H1 (cell line): ENCODE results near the gene CTSH. TPM values are rescaled to one million over a fixed set of nuclear protein-coding genes. Genes with fewer than 3 reads are reported as not detected.

Source experiments
- EP300 ChIP-seq, 2 experiments: IDR thresholded peaks; 1 replicate in 1 of 2; 2 replicates in 1 of 2; pipeline ENCODE4 v1.6.1; 2011 to 2012; ENCODE audit warnings: low read depth in 2 of 2, low read length in 2 of 2, mild to moderate bottlenecking in 2 of 2, borderline replicate concordance in 1 of 2, inconsistent platforms in 1 of 2, moderate library complexity in 1 of 2
- RNF2 ChIP-seq: fragments of 200-900, 300-1000 bp; sonication (generic); IDR thresholded peaks from 2 replicates; pipeline ENCODE4 v1.7.1; 2016; ENCODE audit warnings: borderline replicate concordance, low read depth, mild to moderate bottlenecking, antibody characterized with exemption, low read length; ENCODE audit not compliant: poor library complexity, severe bottlenecking; ENCODE audit errors: missing control alignments
- SIN3A ChIP-seq, 2 experiments: IDR thresholded peaks in 1 of 2; conservative IDR thresholded peaks in 1 of 2; 2 replicates each; pipeline ENCODE4 v1.6.1; 2011 to 2012; ENCODE audit warnings: low read length in 2 of 2, improper control_type of control experiment in 1 of 2, low read depth in 1 of 2, mild to moderate bottlenecking in 1 of 2
- SUZ12 ChIP-seq: fragments of 200-600 bp; sonication (generic); IDR thresholded peaks from 2 replicates; pipeline ENCODE4 v1.6.1; 2012; ENCODE audit warnings: mild to moderate bottlenecking, inconsistent platforms, low read length, moderate library complexity, mixed read lengths
- TAF1 ChIP-seq: IDR thresholded peaks from 2 replicates; pipeline ENCODE4 v1.6.1; 2011; ENCODE audit warnings: mild to moderate bottlenecking, low read depth, low read length
- TEAD4 ChIP-seq: IDR thresholded peaks from 2 replicates; pipeline ENCODE4 v1.6.1; 2012; ENCODE audit warnings: low read depth, low read length, inconsistent platforms, mixed read lengths
- polyA plus RNA-seq, 7 experiments: library from polyadenylated mRNA; depleted of rRNA in 3 of 7; stranded (reverse) in 5 of 7; unstranded in 2 of 7; fragments of >200 nt in 5 of 7; fragments of 200-250 nt in 2 of 7; gene quantifications; 1 replicate in 5 of 7; 2 replicates in 1 of 7; 4 replicates in 1 of 7; pipeline versions ENCODE4 v1.2.1 to v1.2.3, GENCODE V29; 2011 to 2013; ENCODE audit warnings: missing spikeins in 2 of 7, mixed read lengths in 2 of 7
- total RNA-seq: library from RNA; stranded (reverse); fragmentation: NEBNext Ultra II Directional; extraction: Animal tissue kit (Norgen Biotek cat#: 25700); gene quantifications from 2 replicates; pipeline ENCODE4 v1.2.1, GENCODE V29; 2021
- TF ChIP-seq, protein P1 (sequence below): fragments of 300-600 bp; sonication (generic); IDR thresholded peaks from 2 replicates; pipeline ENCODE4 v1.7.1; 2012; ENCODE audit warnings: low read length, moderate library complexity, mild to moderate bottlenecking, inconsistent platforms; ENCODE audit not compliant: insufficient replicate concordance
- TF ChIP-seq, protein P2 (sequence below), 3 experiments: IDR thresholded peaks; 1 replicate in 2 of 3; 2 replicates in 1 of 3; pipeline versions ENCODE4 v1.5.1 to v1.6.1; 2011; ENCODE audit warnings: low read length in 3 of 3, mild to moderate bottlenecking in 3 of 3, inconsistent platforms in 2 of 3, low read depth in 1 of 3, moderate library complexity in 1 of 3; ENCODE audit not compliant: insufficient read depth in 1 of 3; ENCODE audit errors: control extremely low read depth in 1 of 3

Gene CTSH
- total and polyA plus RNA-seq, 2 of the 8 experiments (the other 6 are each of a cell fraction or from before 2014, with no cell fraction given): 34.0 to 36.8 TPM

DNA sequence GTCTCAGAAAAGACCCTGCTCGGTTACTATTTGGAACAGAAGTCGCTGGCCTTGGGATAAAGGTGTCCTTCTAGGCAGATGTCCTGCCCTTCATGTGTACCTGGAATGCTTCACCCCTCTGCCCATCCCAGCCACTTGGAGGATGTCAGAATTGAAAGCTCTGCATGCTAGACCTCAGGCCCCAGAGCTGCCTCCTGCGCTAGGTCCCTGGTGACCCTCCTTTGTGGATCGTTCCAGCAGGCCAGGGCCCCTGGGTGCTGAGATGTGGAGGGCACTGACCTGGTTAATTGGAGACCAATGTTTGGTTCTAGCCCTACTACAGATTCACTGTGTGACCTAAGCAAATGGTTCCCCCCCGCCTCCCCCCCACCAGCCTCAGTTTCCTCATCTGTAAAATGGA, 2.7 kb upstream of the CTSH start (continued):
- TF ChIP-seq, protein P1, sequence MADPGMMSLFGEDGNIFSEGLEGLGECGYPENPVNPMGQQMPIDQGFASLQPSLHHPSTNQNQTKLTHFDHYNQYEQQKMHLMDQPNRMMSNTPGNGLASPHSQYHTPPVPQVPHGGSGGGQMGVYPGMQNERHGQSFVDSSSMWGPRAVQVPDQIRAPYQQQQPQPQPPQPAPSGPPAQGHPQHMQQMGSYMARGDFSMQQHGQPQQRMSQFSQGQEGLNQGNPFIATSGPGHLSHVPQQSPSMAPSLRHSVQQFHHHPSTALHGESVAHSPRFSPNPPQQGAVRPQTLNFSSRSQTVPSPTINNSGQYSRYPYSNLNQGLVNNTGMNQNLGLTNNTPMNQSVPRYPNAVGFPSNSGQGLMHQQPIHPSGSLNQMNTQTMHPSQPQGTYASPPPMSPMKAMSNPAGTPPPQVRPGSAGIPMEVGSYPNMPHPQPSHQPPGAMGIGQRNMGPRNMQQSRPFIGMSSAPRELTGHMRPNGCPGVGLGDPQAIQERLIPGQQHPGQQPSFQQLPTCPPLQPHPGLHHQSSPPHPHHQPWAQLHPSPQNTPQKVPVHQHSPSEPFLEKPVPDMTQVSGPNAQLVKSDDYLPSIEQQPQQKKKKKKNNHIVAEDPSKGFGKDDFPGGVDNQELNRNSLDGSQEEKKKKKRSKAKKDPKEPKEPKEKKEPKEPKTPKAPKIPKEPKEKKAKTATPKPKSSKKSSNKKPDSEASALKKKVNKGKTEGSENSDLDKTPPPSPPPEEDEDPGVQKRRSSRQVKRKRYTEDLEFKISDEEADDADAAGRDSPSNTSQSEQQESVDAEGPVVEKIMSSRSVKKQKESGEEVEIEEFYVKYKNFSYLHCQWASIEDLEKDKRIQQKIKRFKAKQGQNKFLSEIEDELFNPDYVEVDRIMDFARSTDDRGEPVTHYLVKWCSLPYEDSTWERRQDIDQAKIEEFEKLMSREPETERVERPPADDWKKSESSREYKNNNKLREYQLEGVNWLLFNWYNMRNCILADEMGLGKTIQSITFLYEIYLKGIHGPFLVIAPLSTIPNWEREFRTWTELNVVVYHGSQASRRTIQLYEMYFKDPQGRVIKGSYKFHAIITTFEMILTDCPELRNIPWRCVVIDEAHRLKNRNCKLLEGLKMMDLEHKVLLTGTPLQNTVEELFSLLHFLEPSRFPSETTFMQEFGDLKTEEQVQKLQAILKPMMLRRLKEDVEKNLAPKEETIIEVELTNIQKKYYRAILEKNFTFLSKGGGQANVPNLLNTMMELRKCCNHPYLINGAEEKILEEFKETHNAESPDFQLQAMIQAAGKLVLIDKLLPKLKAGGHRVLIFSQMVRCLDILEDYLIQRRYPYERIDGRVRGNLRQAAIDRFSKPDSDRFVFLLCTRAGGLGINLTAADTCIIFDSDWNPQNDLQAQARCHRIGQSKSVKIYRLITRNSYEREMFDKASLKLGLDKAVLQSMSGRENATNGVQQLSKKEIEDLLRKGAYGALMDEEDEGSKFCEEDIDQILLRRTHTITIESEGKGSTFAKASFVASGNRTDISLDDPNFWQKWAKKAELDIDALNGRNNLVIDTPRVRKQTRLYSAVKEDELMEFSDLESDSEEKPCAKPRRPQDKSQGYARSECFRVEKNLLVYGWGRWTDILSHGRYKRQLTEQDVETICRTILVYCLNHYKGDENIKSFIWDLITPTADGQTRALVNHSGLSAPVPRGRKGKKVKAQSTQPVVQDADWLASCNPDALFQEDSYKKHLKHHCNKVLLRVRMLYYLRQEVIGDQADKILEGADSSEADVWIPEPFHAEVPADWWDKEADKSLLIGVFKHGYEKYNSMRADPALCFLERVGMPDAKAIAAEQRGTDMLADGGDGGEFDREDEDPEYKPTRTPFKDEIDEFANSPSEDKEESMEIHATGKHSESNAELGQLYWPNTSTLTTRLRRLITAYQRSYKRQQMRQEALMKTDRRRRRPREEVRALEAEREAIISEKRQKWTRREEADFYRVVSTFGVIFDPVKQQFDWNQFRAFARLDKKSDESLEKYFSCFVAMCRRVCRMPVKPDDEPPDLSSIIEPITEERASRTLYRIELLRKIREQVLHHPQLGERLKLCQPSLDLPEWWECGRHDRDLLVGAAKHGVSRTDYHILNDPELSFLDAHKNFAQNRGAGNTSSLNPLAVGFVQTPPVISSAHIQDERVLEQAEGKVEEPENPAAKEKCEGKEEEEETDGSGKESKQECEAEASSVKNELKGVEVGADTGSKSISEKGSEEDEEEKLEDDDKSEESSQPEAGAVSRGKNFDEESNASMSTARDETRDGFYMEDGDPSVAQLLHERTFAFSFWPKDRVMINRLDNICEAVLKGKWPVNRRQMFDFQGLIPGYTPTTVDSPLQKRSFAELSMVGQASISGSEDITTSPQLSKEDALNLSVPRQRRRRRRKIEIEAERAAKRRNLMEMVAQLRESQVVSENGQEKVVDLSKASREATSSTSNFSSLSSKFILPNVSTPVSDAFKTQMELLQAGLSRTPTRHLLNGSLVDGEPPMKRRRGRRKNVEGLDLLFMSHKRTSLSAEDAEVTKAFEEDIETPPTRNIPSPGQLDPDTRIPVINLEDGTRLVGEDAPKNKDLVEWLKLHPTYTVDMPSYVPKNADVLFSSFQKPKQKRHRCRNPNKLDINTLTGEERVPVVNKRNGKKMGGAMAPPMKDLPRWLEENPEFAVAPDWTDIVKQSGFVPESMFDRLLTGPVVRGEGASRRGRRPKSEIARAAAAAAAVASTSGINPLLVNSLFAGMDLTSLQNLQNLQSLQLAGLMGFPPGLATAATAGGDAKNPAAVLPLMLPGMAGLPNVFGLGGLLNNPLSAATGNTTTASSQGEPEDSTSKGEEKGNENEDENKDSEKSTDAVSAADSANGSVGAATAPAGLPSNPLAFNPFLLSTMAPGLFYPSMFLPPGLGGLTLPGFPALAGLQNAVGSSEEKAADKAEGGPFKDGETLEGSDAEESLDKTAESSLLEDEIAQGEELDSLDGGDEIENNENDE: no peak
- no peak for TF ChIP-seq RNF2
- no peak for TF ChIP-seq SIN3A (conservative IDR thresholded peaks at IDR 0.05 in 1 of 2, IDR thresholded peaks at IDR 0.05 in 1 of 2; ENCODE audit: low read depth in 1 of 2, low read length in 2 of 2)
- TF ChIP-seq, protein P2, sequence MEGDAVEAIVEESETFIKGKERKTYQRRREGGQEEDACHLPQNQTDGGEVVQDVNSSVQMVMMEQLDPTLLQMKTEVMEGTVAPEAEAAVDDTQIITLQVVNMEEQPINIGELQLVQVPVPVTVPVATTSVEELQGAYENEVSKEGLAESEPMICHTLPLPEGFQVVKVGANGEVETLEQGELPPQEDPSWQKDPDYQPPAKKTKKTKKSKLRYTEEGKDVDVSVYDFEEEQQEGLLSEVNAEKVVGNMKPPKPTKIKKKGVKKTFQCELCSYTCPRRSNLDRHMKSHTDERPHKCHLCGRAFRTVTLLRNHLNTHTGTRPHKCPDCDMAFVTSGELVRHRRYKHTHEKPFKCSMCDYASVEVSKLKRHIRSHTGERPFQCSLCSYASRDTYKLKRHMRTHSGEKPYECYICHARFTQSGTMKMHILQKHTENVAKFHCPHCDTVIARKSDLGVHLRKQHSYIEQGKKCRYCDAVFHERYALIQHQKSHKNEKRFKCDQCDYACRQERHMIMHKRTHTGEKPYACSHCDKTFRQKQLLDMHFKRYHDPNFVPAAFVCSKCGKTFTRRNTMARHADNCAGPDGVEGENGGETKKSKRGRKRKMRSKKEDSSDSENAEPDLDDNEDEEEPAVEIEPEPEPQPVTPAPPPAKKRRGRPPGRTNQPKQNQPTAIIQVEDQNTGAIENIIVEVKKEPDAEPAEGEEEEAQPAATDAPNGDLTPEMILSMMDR (IDR thresholded peaks at IDR 0.05; ENCODE audit: control extremely low read depth in 1 of 3, insufficient read depth in 1 of 3, low read depth in 1 of 3, low read length in 3 of 3): no peak
- no peak for TF ChIP-seq EP300 (IDR thresholded peaks at IDR 0.05; ENCODE audit: borderline replicate concordance in 1 of 2, low read depth in 2 of 2, low read length in 2 of 2)
- no peak for TF ChIP-seq TEAD4
- TF ChIP-seq SUZ12: no peak
- TF ChIP-seq TAF1: no peak
